Measurements from ENCODE around the gene EXOC3. TPM values are rescaled to one million over a fixed set of nuclear protein-coding genes. Genes with fewer than 3 reads are reported as not detected.

The EXOC3 gene
- 19.2 and 37.6 TPM in 2 replicates for total RNA-seq (ENCODE audit: low replicate concordance)

DNA sequence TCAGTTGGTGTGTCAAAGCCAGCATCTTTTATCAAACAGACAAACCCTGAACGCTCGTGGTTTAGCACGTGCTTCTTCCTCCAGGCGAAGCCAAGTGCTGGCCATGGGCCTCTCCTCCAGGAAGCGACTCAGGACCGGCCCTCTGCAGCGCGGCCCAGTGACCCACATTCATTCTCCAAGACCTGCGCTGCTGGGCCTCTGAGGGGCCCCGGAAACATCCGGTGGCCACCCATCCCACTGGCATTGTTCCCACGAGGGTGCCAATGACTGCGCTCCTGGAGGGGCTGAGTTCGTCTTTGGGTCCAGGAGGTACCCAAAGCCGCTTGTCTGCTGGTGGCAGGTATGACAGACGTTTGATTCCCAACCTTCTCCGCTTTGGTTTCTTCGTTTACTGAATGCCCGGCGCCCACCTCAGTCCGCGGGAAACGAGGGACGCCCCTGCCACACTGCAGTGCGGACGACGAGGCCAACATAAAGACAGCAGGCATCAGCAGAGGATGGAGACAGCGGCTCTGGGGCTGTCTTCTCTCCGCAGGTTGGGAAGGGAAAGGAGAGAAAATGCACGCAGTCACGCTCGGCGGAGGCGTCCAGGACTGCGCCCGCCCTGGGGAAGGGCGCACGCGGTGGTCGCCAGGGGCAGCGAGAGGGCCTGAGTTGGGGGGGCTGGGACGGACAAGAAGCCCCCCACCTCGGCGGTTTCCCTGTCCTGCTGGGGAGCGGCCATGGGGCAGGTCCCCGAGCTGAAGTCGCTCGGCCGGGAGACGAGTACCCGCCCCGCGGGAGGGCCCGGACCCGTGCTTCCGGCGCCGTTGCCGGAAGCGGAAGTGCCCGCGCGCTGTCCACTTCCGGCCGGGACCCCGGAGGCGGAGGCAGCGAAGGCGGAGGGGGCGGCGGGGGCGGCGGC is at the start of gene EXOC3:
Gene EXOC3, plus strand, starts transcription at position 842 of the 904 bp plus-strand sequence. CDS start 3,030 bp downstream, outside the sequence.
- H3K4me3 ChIP-seq, result peak within 1 kb of the TSS; percentile 92
- Mint-ChIP-seq H3K27ac (peak within 1 kb of the TSS; percentile 94), H3K36me3 (peaks cover 7% of the 10 kb centered on the region), H3K4me3 (peak within 1 kb of the TSS; percentile 99), H3K4me1 (peaks cover 21% of the 10 kb centered on the region), H3K9me3 (no peaks in the 10 kb centered on the region), H3K27me3 (ENCODE audit: insufficient read depth, low read depth) (peaks cover 4% of the 10 kb centered on the region)
- H3K79me2 ChIP-seq (ENCODE audit: low read depth), result peaks cover 20% of the 10 kb centered on the region
- H3K36me3 ChIP-seq, result no peaks in the 10 kb centered on the region
- peak within 1 kb of the TSS; percentile 93 for H2AFZ ChIP-seq (replicated peaks)
- no peaks in the 10 kb centered on the region for H4K20me1 ChIP-seq (ENCODE audit: low read depth)
- peaks cover 12% of the 10 kb centered on the region for H3K4me1 ChIP-seq
- H3K9ac ChIP-seq, result peak within 1 kb of the TSS; percentile 75
- TF ChIP-seq EZH2phosphoT487 (IDR thresholded peaks at IDR 0.05) (peak; percentile 43), EZH2 (IDR thresholded peaks at IDR 0.05) (peak; percentile 58), CTCF (IDR thresholded peaks at IDR 0.05) (no peak)
- H3F3A ChIP-seq (ENCODE audit: low read depth), result no peaks in the 10 kb centered on the region
- DNase-seq (ENCODE audit: low spot score), result peak; percentile 91
- H3K4me2 ChIP-seq, result peak within 1 kb of the TSS; percentile 100
- no peak within 1 kb of the TSS for H3K27ac ChIP-seq
- no peaks in the 10 kb centered on the region for H3K27me3 ChIP-seq
- H3K9me3 ChIP-seq (ENCODE audit: low read depth), result no peaks in the 10 kb centered on the region

DNA sequence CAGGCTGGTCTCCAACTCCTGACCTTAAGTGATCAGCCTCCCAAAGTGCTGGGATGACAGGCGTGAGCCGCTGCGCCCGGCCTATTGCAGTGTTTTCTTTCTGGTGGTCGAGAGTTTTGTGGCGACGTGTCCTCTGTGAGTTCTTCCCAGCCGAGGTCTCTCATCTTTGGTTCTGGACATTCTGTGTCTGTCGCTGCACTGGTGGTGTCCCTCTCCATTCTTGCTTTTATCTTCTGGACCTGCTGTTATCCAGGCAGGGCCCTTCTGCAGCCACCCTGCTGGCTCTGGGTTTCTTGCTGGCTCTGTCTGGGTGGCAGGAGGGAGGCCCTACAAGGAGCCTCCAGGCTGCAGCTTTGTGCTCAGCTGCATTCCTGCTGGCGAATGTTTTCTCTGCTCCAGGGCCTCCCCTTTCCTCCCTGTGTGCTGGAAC is 49.1 kb upstream of the EXOC3 start:
- Histone ChIP-seq H3K79me2 (ENCODE audit: low read depth) (no peaks in the 10 kb centered on the region), H2AFZ (replicated peaks) (peak overlapping the region; percentile 39), H3K4me3 (no peak overlapping the region), H3K9me3 (ENCODE audit: low read depth) (no peaks in the 10 kb centered on the region), H3K9ac (no peak overlapping the region), H3K4me1 (peaks cover 7% of the 10 kb centered on the region), H4K20me1 (ENCODE audit: low read depth) (no peaks in the 10 kb centered on the region), H3K4me2 (no peak overlapping the region), H3K27ac (no peak overlapping the region), H3K36me3 (no peaks in the 10 kb centered on the region), H3F3A (ENCODE audit: low read depth) (no peaks in the 10 kb centered on the region), H3K27me3 (no peaks in the 10 kb centered on the region)
- Mint-ChIP-seq H3K27ac (peak overlapping the region; percentile 74), H3K4me3 (no peak overlapping the region), H3K9me3 (no peaks in the 10 kb centered on the region), H3K27me3 (ENCODE audit: insufficient read depth, low read depth) (peaks cover 10% of the 10 kb centered on the region), H3K36me3 (no peaks in the 10 kb centered on the region), H3K4me1 (peaks cover 33% of the 10 kb centered on the region)
- TF ChIP-seq CTCF (IDR thresholded peaks at IDR 0.05) (no peak), EZH2 (IDR thresholded peaks at IDR 0.05) (no peak), EZH2phosphoT487 (IDR thresholded peaks at IDR 0.05) (no peak)
- DNase-seq (ENCODE audit: low spot score), result peak; percentile 45

DNA sequence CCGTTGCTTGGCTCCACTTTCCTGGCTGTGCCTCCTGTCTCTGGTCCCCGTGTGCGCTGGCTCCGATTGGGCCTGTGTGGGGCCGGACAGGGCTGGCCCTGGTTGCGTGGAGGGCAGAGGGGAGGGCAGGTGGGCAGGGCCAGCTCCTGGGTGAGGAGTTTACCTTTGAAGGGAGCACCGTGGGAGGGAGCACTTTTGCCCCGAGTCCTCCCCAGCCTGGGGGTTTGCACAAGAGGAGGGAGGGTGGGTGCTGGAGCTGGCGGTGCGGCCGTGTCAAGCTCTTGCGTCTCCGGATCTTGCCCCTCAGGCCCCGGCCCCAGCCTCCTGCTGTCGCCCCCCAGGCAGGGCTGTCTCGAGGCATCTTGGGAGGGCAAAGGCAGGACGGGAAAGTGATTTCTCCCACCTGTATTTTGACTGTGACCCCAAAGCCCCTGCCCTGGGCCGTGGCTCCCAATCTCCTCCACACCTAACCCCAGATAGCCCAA is 48.3 kb upstream of the EXOC3 start:
- peak overlapping the region; percentile 53 for H3K27ac Mint-ChIP-seq
- no peaks in the 10 kb centered on the region for H3K79me2 ChIP-seq (ENCODE audit: low read depth)
- no peak for DNase-seq (ENCODE audit: low spot score)
- peaks cover 7% of the 10 kb centered on the region for H3K27me3 ChIP-seq
- H3K4me2 ChIP-seq, result no peak overlapping the region
- H3K27ac ChIP-seq, result no peak overlapping the region
- H3K4me3 Mint-ChIP-seq, result no peak overlapping the region
- no peaks in the 10 kb centered on the region for H4K20me1 ChIP-seq (ENCODE audit: low read depth)
- no peaks in the 10 kb centered on the region for H3F3A ChIP-seq (ENCODE audit: low read depth)
- TF ChIP-seq EZH2phosphoT487 (IDR thresholded peaks at IDR 0.05), result no peak
- TF ChIP-seq EZH2 (IDR thresholded peaks at IDR 0.05), result no peak
- no peak for TF ChIP-seq CTCF (IDR thresholded peaks at IDR 0.05)
- no peaks in the 10 kb centered on the region for H3K36me3 ChIP-seq
- H3K4me1 Mint-ChIP-seq, result peaks cover 39% of the 10 kb centered on the region
- no peaks in the 10 kb centered on the region for H3K9me3 Mint-ChIP-seq
- H3K27me3 Mint-ChIP-seq (ENCODE audit: insufficient read depth, low read depth), result peaks cover 10% of the 10 kb centered on the region
- no peaks in the 10 kb centered on the region for H3K9me3 ChIP-seq (ENCODE audit: low read depth)
- peaks cover 12% of the 10 kb centered on the region for H3K4me1 ChIP-seq
- H3K36me3 Mint-ChIP-seq, result no peaks in the 10 kb centered on the region
- H3K4me3 ChIP-seq, result no peak overlapping the region
- H2AFZ ChIP-seq (replicated peaks), result no peak overlapping the region
- no peak overlapping the region for H3K9ac ChIP-seq

All from neural progenitor cell (in vitro differentiated cells).